A549 (cell line): ENCODE measurements around the gene RUNX2. TPM values are rescaled to one million over a fixed set of nuclear protein-coding genes. Genes with fewer than 3 reads are reported as not detected.

ENCODE experiments used
- ATAC-seq, 2 experiments: fragments of 200-7000 bp in 1 of 2; fragments of >200 bp in 1 of 2; cut with Nextera tagmentation in 1 of 2; cut with Tn5 transposase in 1 of 2; 3 replicates each; pipeline versions ENCODE4 v1.8.0 to v1.9.1; 2018 to 2020; ENCODE audit warnings: mild to moderate bottlenecking in 1 of 2, moderate library complexity in 1 of 2
- CTCF ChIA-PET: fragments of 300-600 bp; sonication (Branson Sonifier 250); formaldehyde crosslinking; extraction: SDS; loops from one replicate; lab custom pipeline; 2021; ENCODE audit warnings: antibody characterized with exemption, inconsistent platforms; lab: Yijun Ruan, JAX
- POLR2A ChIA-PET: fragments of 350-600 bp; formaldehyde crosslinking; extraction: SDS; loops from one replicate; lab custom pipeline; 2021; ENCODE audit warnings: antibody characterized with exemption, inconsistent platforms; lab: Yijun Ruan, JAX
- DNase-seq, 2 experiments: peaks; one replicate each; pipeline versions ENCODE4 v3.0.0 to v3.0.0-alpha.2; 2011 to 2016; ENCODE audit warnings: low read depth in 1 of 2, low spot score in 1 of 2
- FAIRE-seq: peaks from 2 replicates; lab custom pipeline; 2011; peaks lifted over from hg19 to GRCh38; lab: Jason Lieb, UNC
- H3K27ac ChIP-seq, 2 experiments: fragments of >200 bp; sonication (Bioruptor Twin); formaldehyde crosslinking; 3 replicates each; pipeline ENCODE4 v1.5.1; 2016 to 2017
- H3K4me1 ChIP-seq: fragments of >200 bp; sonication (Bioruptor Twin); formaldehyde crosslinking; 3 replicates; pipeline ENCODE4 v1.6.1; 2016
- H3K4me2 ChIP-seq: fragments of >200 bp; sonication (Bioruptor Twin); formaldehyde crosslinking; 3 replicates; pipeline ENCODE4 v1.6.1; 2016
- H3K4me3 ChIP-seq: fragments of >200 bp; sonication (Bioruptor Twin); formaldehyde crosslinking; 3 replicates; pipeline ENCODE4 v1.5.1; 2016
- H3K9me3 ChIP-seq: fragments of >200 bp; sonication (Bioruptor Twin); formaldehyde crosslinking; 3 replicates; pipeline ENCODE4 v1.6.1; 2016
- BHLHE40 ChIP-seq: IDR thresholded peaks from 2 replicates; pipeline ENCODE4 v1.6.1; 2012; ENCODE audit warnings: low read depth, low read length, inconsistent platforms
- CBX2 ChIP-seq: fragments of 200-600 bp; sonication (generic); IDR thresholded peaks from 2 replicates; pipeline ENCODE4 v1.6.1; 2016; ENCODE audit warnings: low read depth, mild to moderate bottlenecking, borderline replicate concordance
- CEBPB ChIP-seq, 2 experiments: fragments of >200 bp in 1 of 2; sonication (Bioruptor Twin) in 1 of 2; formaldehyde crosslinking in 1 of 2; IDR thresholded peaks; 2 replicates each; pipeline ENCODE4 v1.6.1; 2012 to 2016
- FOSB ChIP-seq: fragments of 250-450 bp; sonication (Bioruptor Pico); IDR thresholded peaks from 2 replicates; pipeline ENCODE4 v1.5.0; 2020; ENCODE audit warnings: mild to moderate bottlenecking, moderate library complexity
- FOSL2 ChIP-seq, 2 experiments: fragments of 450-650 bp in 1 of 2; fragments of >200 bp in 1 of 2; sonication (Bioruptor Twin) in 1 of 2; formaldehyde crosslinking; IDR thresholded peaks; 2 replicates each; pipeline versions ENCODE4 v1.5.0 to v1.6.1; 2016 to 2020; ENCODE audit warnings: mild to moderate bottlenecking in 1 of 2, moderate library complexity in 1 of 2
- HDAC2 ChIP-seq: fragments of 200-600 bp; sonication (generic); IDR thresholded peaks from 2 replicates; pipeline ENCODE4 v1.6.1; 2016
- HOXA7 ChIP-seq: fragments of 250-450 bp; sonication (Bioruptor Pico); IDR thresholded peaks from 2 replicates; pipeline ENCODE4 v1.5.0; 2020; ENCODE audit warnings: mild to moderate bottlenecking, moderate library complexity
- HOXB5 ChIP-seq: fragments of 250-450 bp; sonication (Bioruptor Pico); IDR thresholded peaks from 2 replicates; pipeline ENCODE4 v1.5.0; 2020; ENCODE audit warnings: mild to moderate bottlenecking, moderate library complexity
- NFE2L2 ChIP-seq: fragments of 150-350 bp; conservative IDR thresholded peaks from 2 replicates; pipeline ENCODE4 v1.6.1; 2014; ENCODE audit warnings: low read length
- POLR2A ChIP-seq: IDR thresholded peaks from 2 replicates; pipeline ENCODE4 v1.6.1; 2012; ENCODE audit warnings: mild to moderate bottlenecking, low read length
- RCOR1 ChIP-seq: fragments of 150-350 bp; IDR thresholded peaks from 2 replicates; pipeline ENCODE4 v1.6.1; 2014; ENCODE audit warnings: antibody characterized with exemption, low read length, low read depth
- SMC3 ChIP-seq: fragments of >200 bp; sonication (Bioruptor Twin); formaldehyde crosslinking; IDR thresholded peaks from 3 replicates; pipeline ENCODE4 v1.6.1; 2018; ENCODE audit warnings: inconsistent platforms
- ZFP36 ChIP-seq: fragments of 450-650 bp; IDR thresholded peaks from 2 replicates; pipeline ENCODE4 v1.6.1; 2014; ENCODE audit warnings: borderline replicate concordance; ENCODE audit not compliant: partially characterized antibody
- WGBS: methylation state at CpG from one replicate; pipeline ENCODE4 v1.1.6; 2017; ENCODE audit errors: missing lambda C conversion rate; 5-methylcytosine and 5-hydroxymethylcytosine counted together
- polyA plus RNA-seq, 4 experiments: library from polyadenylated mRNA; depleted of rRNA in 3 of 4; stranded (reverse); fragments of >200 nt; fragmentation: RNase III in 1 of 4; extraction: RNeasy Plus Mini Kit Qiagen cat#74134 plus additional on column Dnase treatment in 1 of 4; gene quantifications; 2 replicates in 3 of 4; 3 replicates in 1 of 4; pipeline ENCODE4 v1.2.3, GENCODE V29; 2011 to 2017
- TF ChIP-seq, protein P1 (sequence below): IDR thresholded peaks from 2 replicates; pipeline ENCODE4 v1.6.1; 2012
- TF ChIP-seq, protein P2 (sequence below): fragments of 150-350 bp; IDR thresholded peaks from 2 replicates; pipeline ENCODE4 v1.6.1; 2014; ENCODE audit warnings: low read depth, mild to moderate bottlenecking, low read length
- TF ChIP-seq, protein P3 (sequence below): fragments of 250-450 bp; sonication (Bioruptor Pico); IDR thresholded peaks from 2 replicates; pipeline ENCODE4 v1.5.0; 2021; ENCODE audit warnings: mild to moderate bottlenecking, moderate library complexity, borderline replicate concordance
- TF ChIP-seq, protein P4 (sequence below): IDR thresholded peaks from 2 replicates; pipeline ENCODE4 v1.6.1; 2012

The RUNX2 gene
- polyA plus RNA-seq, 2 of the 4 experiments (the other 2 are of a cell fraction): 0.13 to 0.83 TPM

DNA sequence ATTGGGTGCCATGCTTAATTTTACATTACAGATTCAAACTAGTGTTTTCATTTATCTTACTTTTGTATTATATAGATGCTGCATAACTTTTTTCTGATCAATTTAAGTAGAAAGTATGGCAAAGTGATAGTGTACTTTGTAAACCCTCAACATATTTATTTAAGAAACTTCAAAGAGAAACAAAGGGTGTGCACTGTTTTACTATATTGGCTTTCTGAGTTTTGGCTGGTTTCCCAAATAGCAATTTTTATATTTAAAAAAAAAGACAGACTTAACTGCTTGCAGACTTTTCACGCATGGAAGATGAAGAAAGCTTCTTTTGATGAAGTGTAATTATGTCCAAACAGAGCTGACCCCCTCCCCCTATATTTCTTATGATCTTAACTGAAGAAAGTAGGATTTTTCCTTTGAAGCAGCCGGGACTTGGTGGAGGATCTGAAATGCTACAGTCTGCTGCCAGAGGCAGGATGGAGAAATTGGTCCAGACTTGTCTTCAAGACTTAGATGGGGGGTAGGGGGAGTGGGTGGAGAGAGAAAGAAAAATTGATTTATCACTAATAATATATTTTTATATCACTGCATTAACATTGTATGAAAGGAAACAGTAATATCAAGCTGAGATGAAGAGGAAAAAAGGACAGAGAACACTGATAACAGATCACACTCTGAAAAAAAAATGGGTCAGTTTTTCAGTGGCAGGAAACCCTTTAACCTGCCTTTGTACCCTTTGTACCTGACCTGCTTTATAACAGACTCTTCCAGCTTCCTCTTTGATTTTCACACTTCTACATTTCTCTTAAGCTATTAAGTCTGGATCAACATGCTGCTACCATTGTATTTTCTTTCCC, 105.6 kb downstream of the RUNX2 start:
- ChIA-PET POLR2A (no interaction called here), CTCF (interaction anchor here (0.6 to 0.9 kb wide), 2 partner anchors 10 to 14 kb away, joined by 3 to 4 read pairs; no protein-coding TSS in a partner anchor)
- ATAC-seq (no peak), FAIRE-seq (no peak), DNase-seq (no peak)
- H3K9me3 ChIP-seq: no peaks in the 10 kb centered on the region
- H3K4me1 ChIP-seq: peaks cover 44% of the 10 kb centered on the region
- 47% methylated on average over 2 of the region's 2 CpGs for WGBS
- H3K27ac ChIP-seq: peak overlapping the region in 1 of 2 experiments; percentile 40; a peak in 1 of 6 replicates
- H3K4me3 ChIP-seq: no peak overlapping the region
- no peak for TF ChIP-seq CBX2
- TF ChIP-seq, protein P1, sequence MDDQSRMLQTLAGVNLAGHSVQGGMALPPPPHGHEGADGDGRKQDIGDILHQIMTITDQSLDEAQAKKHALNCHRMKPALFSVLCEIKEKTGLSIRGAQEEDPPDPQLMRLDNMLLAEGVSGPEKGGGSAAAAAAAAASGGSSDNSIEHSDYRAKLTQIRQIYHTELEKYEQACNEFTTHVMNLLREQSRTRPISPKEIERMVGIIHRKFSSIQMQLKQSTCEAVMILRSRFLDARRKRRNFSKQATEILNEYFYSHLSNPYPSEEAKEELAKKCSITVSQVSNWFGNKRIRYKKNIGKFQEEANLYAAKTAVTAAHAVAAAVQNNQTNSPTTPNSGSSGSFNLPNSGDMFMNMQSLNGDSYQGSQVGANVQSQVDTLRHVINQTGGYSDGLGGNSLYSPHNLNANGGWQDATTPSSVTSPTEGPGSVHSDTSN: no peak
- TF ChIP-seq HOXA7 (CRISPR knock-in tag): no peak
- TF ChIP-seq FOSB (CRISPR knock-in tag): no peak
- TF ChIP-seq FOSL2 (IDR thresholded peaks at IDR 0.05): no peak
- no peak for TF ChIP-seq FOSL2 (CRISPR knock-in tag; IDR thresholded peaks at IDR 0.05)
- no peak for TF ChIP-seq POLR2A
- no peak for TF ChIP-seq ZFP36
- TF ChIP-seq CEBPB (IDR thresholded peaks at IDR 0.05): no peak
- no peak for TF ChIP-seq HOXB5
- no peak for TF ChIP-seq RCOR1
- peak overlapping the region; percentile 29; the same call in 2 of the 3 replicates for H3K4me2 ChIP-seq

DNA sequence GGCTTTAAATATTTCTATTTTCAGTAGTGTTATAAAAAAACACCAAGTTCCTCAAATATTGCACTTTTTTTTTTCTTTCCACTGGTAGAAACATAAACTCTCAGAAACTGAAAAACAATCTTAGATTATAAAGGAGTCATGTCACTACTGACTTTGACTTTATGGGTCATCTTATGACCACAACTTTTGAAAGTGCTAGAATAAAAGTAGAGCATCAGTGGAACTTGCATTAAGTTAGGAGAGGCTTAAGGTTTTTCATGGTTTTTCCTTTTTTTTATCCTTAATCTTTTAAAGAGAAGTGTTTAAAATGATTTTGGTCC, 106.2 kb downstream of the RUNX2 start:
- Histone ChIP-seq H3K9me3 (no peaks in the 10 kb centered on the region), H3K4me1 (peaks cover 49% of the 10 kb centered on the region), H3K4me2 (no peak overlapping the region)
- CTCF ChIA-PET: interaction anchor here (0.9 kb wide), 1 partner anchor 10 kb away, joined by 3 read pairs; no protein-coding TSS in a partner anchor
- no peak for TF ChIP-seq SMC3
- TF ChIP-seq FOSL2 (IDR thresholded peaks at IDR 0.05): no peak
- no peak for TF ChIP-seq FOSL2 (CRISPR knock-in tag; IDR thresholded peaks at IDR 0.05)
- TF ChIP-seq HDAC2: no peak
- no peak for TF ChIP-seq NFE2L2
- TF ChIP-seq BHLHE40: no peak
- TF ChIP-seq, protein P2, sequence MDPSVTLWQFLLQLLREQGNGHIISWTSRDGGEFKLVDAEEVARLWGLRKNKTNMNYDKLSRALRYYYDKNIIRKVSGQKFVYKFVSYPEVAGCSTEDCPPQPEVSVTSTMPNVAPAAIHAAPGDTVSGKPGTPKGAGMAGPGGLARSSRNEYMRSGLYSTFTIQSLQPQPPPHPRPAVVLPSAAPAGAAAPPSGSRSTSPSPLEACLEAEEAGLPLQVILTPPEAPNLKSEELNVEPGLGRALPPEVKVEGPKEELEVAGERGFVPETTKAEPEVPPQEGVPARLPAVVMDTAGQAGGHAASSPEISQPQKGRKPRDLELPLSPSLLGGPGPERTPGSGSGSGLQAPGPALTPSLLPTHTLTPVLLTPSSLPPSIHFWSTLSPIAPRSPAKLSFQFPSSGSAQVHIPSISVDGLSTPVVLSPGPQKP: no peak
- TF ChIP-seq, protein P3, sequence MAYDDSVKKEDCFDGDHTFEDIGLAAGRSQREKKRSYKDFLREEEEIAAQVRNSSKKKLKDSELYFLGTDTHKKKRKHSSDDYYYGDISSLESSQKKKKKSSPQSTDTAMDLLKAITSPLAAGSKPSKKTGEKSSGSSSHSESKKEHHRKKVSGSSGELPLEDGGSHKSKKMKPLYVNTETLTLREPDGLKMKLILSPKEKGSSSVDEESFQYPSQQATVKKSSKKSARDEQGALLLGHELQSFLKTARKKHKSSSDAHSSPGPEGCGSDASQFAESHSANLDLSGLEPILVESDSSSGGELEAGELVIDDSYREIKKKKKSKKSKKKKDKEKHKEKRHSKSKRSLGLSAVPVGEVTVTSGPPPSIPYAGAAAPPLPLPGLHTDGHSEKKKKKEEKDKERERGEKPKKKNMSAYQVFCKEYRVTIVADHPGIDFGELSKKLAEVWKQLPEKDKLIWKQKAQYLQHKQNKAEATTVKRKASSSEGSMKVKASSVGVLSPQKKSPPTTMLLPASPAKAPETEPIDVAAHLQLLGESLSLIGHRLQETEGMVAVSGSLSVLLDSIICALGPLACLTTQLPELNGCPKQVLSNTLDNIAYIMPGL: no peak
- TF ChIP-seq, protein P4, sequence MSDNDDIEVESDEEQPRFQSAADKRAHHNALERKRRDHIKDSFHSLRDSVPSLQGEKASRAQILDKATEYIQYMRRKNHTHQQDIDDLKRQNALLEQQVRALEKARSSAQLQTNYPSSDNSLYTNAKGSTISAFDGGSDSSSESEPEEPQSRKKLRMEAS: no peak
- TF ChIP-seq, all 56 proteins: peak for 0
- DNase-seq (no peak), ATAC-seq (no peak), FAIRE-seq (no peak)
- POLR2A ChIA-PET: no interaction called here
- H3K4me3 ChIP-seq: no peak overlapping the region
- 0 out of 6 replicates have a peak overlapping the region, but pooled peaks of 1 of the 2 experiments have one; percentile 40 for H3K27ac ChIP-seq
